ENCODE measurements around the gene TACSTD2.

- TF ChIP-seq CTCF (conservative IDR thresholded peaks at IDR 0.05; ENCODE audit: low read depth, low read length) (no peak), RAD21 (IDR thresholded peaks at IDR 0.05; ENCODE audit: low read length) (no peak), USF2 (IDR thresholded peaks at IDR 0.05; ENCODE audit: low read depth, low read length) (no peak)
Measured at GRCh38 chr1:58528518-58528917, 48.5 kb downstream of the TACSTD2 start.

Data from IMR-90 (cell line).